HPDE6-E6E7 (cell line): Measurements from ENCODE around the gene MAST3.
A peak's percentile ranks its signal among the peaks of the same experiment; 100 is the strongest.
"Not testable (repeated sequence)": the region's sequence is repeated elsewhere in the genome, so short reads cannot be mapped to it uniquely, and the experiment has no call there.

Source experiments
- DNase-seq: peaks from one replicate; pipeline ENCODE4 v3.0.0; 2011; ENCODE audit warnings: missing footprints; ENCODE audit errors: extremely low spot score

MAST3 gene

DNA sequence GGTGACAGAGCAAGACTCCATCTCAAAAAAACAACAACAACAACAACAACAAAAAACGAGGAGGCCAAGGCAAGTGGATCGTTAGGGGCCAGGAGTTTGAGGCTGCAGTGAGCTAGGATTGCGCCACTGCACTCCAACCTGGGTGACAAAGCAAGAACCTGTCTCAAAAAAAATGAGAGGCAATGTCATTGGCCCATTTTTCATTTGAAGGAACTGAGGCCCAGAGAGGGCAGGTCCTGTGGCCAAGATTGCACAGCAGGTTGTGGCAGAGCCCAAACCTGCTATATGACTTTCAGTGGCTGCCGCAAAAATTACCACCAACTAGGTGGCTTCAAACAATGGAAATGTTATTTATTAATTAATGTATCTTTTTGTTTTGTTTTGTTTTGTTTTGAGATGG, 60.9 kb downstream of the MAST3 start:
- DNase-seq = no peak

DNA sequence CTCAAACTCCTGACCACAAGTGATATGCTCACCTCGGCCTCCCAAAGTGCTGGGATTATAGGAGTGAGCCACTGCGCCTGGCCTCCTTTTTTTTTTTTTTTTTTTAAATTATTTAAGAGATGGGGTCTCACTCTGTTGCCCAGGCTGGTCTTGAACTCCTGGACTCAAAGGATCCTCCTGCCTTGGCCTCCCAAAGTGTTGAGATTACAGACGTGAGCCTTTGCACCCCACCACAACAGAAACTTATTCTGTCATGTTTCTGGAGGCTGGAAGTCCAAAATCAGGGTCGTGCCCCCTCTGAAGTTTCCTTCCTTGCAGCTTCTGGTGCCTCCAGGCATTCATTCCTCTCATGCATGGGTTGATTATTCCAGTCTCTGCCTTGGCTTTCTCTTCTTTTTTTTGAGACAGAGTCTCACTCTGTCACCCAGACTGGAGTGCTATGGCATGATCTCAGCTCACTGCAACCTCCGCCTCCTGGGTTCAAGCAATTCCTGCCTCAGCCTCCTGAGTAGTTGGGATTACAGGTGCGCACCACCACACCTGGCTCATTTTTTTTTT, 61.6 kb downstream of the MAST3 start:
- not testable (repeated sequence) for DNase-seq

- DNase-seq = no peak
Observed at GRCh38 chr19:18159810-18160209, 62.2 kb downstream of the MAST3 start.

DNA sequence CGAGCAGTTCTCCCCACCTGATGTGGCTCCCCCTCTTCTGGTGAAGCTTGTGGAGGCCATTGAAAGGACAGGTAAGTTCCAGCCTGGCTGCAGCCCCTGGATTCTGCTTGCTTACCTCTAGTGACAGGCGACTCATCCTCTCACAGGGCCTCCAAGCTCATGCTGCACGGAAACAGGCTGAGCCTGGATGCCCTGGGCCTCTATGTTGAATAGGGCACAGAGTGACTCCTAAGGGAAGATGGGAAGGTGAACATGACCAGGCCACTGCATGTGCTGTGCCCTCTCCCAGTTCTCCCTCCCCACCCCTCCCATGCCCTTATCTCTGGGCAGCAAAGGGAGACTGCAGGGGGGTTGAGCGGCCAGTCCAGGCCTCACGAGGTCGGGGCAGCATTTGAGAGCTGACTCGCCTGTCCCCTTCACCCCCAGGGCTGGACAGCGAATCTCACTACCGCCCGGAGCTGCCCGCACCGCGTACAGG, 63.0 kb downstream of the MAST3 start:
- no peak for DNase-seq

DNA sequence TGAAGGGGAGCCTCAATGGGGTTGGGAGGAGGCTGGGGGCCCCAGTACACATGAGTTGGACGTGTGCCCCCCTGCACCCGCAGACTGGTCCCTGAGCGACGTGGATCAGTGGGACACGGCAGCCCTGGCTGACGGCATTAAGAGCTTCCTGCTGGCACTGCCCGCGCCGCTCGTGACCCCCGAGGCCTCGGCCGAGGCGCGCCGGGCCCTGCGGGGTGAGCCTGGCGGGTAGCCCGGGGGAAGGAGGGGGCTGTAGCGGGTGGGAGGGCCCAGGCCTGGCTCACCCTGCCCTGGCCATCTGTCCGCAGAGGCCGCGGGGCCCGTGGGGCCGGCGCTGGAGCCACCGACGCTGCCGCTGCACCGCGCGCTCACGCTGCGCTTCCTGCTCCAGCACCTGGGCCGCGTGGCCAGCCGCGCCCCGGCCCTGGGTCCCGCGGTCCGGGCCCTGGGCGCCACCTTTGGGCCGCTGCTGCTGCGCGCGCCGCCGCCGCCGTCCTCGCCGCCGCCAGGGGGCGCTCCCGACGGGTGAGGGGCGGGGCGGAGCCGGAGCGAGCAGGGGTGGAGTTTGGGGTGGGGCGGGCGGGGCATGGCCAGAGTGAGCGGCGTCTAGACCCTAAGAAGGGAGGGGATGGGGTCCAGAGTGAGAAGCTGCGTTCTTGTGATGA, 63.5 kb downstream of the MAST3 start:
- peak; percentile 63 for DNase-seq

- no peak for DNase-seq
Observed at GRCh38 chr19:18161636-18162002, 64.0 kb downstream of the MAST3 start.

- no peak for DNase-seq
Observed at GRCh38 chr19:18164072-18164471, 66.5 kb downstream of the MAST3 start.

DNA sequence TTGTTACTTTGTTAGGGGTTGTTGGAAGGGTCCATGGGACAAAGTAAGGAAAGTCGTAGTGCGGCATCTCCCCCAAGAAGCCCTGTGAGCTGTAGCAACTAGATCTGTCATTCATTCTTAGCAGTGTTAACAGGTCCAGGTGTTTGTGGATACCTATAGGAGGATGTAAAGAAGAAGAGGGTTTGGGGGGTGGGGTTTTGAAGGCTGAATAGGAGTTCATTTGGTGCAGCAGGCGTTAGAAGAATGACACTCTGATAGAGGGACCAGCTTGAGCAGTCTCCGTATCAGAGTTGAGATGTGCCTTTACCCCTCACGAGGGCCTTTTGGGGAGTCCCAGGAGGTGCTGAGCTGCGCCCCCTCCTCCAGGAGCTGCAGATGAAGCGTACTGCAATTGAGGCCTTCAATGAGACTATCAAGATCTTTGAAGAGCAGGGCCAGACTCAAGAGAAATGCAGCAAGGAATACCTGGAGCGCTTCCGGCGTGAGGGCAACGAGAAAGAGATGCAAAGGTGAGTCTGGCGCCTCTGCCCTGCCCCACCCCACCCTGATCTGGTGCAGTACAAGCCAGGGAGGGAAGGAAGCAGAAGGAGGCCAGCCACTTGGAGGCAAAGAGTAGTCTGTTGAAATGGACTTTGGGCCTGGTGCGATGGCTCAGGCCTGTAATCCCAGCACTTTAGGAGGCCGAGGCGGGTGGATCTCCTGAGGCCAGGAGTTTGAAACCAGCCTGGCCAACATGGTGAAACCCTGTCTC, 68.4 kb downstream of the MAST3 start:
- no peak for DNase-seq

DNA sequence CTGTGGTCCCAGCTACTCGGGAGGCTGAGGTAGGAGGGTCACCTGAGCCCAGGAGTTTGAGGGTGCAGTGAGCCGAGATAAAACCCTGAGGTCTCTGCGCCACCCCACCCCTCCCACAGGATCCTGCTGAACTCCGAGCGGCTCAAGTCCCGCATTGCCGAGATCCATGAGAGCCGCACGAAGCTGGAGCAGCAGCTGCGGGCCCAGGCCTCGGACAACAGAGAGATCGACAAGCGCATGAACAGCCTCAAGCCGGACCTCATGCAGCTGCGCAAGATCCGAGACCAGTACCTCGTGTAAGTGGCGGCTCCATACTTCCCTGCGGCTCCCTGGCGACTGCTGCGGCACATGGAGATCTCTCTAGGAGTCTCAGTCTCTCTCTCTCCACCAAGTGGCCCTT, 69.4 kb downstream of the MAST3 start:
- no peak for DNase-seq

DNA sequence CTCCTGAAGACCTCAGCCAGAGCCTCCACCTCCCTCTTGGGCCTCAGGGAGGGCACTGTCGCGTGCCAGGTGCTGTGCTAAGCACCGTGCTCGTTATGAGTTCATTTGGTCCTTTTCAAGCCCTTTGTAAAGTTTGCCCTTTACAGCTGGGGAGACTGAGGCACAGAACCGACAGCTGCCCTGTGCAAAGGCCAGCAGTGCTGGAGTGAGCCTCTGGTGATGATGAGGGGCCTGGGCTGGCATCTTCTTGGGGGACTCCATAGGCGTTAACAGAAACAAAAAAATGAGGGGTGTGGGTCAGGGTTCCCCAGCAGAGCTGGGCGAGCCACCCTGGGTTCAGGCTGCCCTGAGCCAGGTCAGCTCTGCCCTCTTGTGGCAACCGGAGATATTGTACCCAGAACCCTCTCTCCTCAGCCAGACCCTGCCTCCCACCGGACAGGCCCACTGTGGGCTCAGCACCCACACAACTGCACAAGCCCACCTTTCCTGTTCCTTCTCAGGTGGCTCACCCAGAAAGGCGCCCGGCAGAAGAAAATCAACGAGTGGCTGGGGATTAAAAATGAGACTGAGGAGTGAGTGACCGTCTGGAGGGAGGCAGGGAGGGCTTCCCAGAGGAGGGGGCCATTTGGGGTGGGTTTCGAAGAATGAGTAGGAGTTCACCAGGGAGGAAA, 70.5 kb downstream of the MAST3 start:
- peak; percentile 60 for DNase-seq

DNA sequence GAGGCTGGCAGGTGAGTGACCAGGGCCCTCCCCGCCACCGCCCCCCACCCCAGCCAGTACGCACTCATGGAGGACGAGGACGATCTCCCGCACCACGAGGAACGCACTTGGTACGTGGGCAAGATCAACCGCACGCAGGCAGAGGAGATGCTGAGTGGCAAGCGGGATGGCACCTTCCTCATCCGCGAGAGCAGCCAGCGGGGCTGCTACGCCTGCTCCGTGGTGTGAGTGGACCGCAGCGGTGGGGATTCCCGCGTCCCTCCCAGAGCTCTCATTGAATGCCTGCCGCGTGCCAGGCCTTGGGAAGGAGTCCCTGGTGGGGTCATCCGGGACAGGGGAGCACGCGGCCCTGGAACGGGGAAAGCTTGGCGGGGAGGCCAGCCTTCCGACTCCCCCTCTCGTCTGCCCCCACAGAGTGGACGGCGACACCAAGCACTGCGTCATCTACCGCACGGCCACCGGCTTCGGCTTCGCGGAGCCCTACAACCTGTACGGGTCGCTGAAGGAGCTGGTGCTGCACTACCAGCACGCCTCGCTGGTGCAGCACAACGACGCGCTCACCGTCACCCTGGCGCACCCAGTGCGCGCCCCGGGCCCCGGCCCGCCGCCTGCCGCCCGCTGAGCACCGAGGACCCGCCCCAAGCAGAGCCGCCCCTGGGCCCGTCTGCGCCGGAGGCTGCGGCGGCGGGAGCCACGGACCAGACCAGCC, 71.2 kb downstream of the MAST3 start:
- no peak for DNase-seq

GRCh38 chr19:18170714-18171255, 73.2 kb downstream of the MAST3 start:
- DNase-seq = no peak

- DNase-seq = no peak
Observed at GRCh38 chr19:18171605-18172327, 74.2 kb downstream of the MAST3 start.

GRCh38 chr19:18172331-18173053, 74.9 kb downstream of the MAST3 start:
- DNase-seq = no peak

DNA sequence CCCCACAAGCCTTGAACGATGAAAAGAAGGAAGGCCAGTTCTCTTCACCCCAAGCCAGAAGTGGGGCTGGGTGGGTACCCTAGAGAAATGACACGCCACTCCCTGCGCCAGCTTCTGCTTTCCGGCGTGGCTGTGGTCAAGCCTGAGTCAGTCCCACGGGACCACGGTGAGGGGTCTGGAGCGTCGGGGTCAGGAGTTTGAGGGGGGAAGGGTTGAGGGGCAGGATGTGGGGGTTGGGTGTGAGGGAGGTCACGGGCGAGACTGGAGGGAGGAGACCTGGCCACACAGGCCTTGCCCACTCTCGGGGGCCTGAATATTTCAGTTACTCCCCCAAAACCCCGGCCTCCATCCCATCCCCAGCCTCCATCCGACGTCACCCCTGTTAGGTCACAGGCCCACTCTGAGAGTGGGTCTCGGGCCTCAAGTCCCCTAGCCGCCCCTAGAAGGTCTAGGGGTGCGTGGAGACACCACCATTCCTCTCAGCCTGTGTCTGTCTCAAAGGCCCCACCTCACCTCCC, 75.5 kb downstream of the MAST3 start:
- DNase-seq = no peak

DNA sequence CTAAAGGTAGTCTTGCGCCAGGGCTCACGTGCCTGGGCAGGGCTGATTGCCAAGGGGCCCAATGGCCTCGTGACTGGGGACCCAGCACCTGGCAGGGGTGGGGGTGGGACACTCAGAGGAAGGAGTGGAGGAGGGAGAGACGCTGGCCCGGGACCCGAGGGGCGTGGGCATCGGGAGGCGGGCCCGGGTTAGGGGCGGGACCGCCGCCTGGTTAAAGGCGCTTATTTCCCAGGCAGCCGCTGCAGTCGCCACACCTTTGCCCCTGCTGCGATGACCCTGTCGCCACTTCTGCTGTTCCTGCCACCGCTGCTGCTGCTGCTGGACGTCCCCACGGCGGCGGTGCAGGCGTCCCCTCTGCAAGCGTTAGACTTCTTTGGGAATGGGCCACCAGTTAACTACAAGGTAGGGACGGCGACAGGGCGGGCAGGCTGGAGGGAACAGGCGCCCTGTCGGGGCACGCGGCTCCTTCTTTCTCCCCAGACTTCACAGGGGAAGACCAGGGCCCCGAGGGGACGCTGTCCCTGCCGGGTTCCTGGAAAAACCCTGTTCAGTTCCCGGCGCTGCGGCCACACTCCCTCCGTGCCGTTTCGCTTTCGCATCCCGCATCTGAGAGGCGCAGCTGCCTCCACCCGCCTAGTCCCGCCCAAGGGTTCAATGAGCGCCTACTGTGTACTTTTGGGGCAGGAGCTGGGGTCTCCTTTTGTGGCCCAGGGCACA, 76.2 kb downstream of the MAST3 start, which contains the start of gene IFI30:
IFI30 (plus strand) TSS at position 242 of the 717 bp plus-strand sequence; CDS start at position 271, 29 bp downstream.
- peak; percentile 70 for DNase-seq

DNA sequence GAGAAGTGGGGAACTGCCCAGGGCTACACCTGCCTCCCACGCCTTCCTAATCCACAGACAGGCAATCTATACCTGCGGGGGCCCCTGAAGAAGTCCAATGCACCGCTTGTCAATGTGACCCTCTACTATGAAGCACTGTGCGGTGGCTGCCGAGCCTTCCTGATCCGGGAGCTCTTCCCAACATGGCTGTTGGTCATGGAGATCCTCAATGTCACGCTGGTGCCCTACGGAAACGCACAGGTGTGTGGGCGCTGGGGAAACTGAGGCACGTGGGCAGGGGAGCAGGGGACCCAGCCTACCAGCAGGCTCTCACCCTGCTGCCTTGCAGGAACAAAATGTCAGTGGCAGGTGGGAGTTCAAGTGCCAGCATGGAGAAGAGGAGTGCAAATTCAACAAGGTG, 77.4 kb downstream of the MAST3 start:
- DNase-seq = no peak

GRCh38 chr19:18176367-18177310, 79.1 kb downstream of the MAST3 start:
- no peak for DNase-seq
